ENCODE results near the gene PNPLA6. TPM values are rescaled to one million over a fixed set of nuclear protein-coding genes. Genes with fewer than 3 reads are reported as not detected.

Gene PNPLA6
- total and polyA plus RNA-seq, 9 of the 15 experiments (the other 6 are each of a cell fraction or from before 2014, with no cell fraction given): 0.07 to 30.2 (median 8.3) TPM

DNA sequence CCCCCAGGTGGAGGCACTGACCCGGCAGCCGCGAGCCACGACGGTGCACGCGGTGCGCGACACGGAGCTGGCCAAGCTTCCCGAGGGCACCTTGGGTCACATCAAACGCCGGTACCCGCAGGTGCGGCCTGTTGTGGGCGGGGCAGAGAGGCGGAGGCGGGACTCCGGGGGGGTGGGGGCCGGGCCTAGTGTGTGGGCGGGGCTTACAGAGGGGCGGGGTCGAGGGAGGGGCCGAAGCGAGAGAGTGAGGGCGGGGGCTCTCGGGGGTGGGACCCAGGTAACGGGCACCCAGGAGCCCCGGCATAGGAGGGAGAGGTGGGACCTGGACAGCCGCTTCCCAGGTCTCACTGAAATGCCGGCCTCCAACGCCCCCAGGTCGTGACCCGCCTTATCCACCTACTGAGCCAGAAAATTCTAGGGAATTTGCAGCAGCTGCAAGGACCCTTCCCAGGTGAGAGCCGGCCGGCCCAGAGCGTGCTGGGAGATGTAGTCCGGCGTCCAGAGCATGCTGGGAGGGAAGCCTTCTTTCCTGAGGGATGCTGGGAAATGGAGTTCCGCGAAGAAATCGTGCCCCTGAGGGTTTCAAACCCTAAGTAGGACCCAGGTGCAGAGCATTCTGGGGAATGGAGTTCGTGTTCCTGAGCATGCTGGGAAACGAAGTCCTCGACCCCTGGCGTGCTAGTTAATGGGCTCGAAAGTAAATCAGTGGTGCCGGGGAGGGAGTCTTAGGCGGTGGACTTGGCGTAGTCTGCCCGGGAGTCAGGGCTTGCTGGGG, 15.7 kb downstream of the PNPLA6 start (continued):
- TF ChIP-seq ZNF175 (CRISPR knock-in tag; IDR thresholded peaks at IDR 0.05; ENCODE audit: low read depth) (0 out of 2 replicates have a peak, but pooled peaks have one; percentile 27), KLF1 (tag; IDR thresholded peaks at IDR 0.05) (0 out of 2 replicates have a peak, but pooled peaks have one; percentile 30), RFX1 (IDR thresholded peaks at IDR 0.05) (no peak), ZNF41 (CRISPR knock-in tag; conservative IDR thresholded peaks at IDR 0.05) (no peak), SMARCC2 (IDR thresholded peaks at IDR 0.05; ENCODE audit: low read depth) (no peak), TRIM28 (IDR thresholded peaks at IDR 0.05) (no peak), HDAC6 (IDR thresholded peaks at IDR 0.05; ENCODE audit: low read depth, low read length) (no peak), TEAD4 (IDR thresholded peaks at IDR 0.05; ENCODE audit: low read length) (peak; percentile 17; the same call in 1 of the 2 replicates), TEAD4 (CRISPR knock-in tag; IDR thresholded peaks at IDR 0.05; ENCODE audit: borderline replicate concordance) (no peak), GATAD2A (IDR thresholded peaks at IDR 0.05) (no peak), BACH1 (tag; IDR thresholded peaks at IDR 0.05) (no peak), ADNP (tag; IDR thresholded peaks at IDR 0.05) (no peak), ARHGAP35 (IDR thresholded peaks at IDR 0.05; ENCODE audit: partially characterized antibody) (no peak), ZBTB17 (CRISPR knock-in tag; IDR thresholded peaks at IDR 0.05) (no peak), CCAR2 (IDR thresholded peaks at IDR 0.05; ENCODE audit: low read depth, low read length) (no peak), ARNT (IDR thresholded peaks at IDR 0.05) (0 out of 4 replicates have a peak, but pooled peaks of 1 of the 2 experiments have one; percentile 75)
- TF ChIP-seq, protein P1, sequence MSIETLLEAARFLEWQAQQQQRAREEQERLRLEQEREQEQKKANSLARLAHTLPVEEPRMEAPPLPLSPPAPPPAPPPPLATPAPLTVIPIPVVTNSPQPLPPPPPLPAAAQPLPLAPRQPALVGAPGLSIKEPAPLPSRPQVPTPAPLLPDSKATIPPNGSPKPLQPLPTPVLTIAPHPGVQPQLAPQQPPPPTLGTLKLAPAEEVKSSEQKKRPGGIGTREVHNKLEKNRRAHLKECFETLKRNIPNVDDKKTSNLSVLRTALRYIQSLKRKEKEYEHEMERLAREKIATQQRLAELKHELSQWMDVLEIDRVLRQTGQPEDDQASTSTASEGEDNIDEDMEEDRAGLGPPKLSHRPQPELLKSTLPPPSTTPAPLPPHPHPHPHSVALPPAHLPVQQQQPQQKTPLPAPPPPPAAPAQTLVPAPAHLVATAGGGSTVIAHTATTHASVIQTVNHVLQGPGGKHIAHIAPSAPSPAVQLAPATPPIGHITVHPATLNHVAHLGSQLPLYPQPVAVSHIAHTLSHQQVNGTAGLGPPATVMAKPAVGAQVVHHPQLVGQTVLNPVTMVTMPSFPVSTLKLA (conservative IDR thresholded peaks at IDR 0.05): peak in 1 of 2 experiments; percentile 38; a peak in 2 of 4 replicates
- TF ChIP-seq, protein P2, sequence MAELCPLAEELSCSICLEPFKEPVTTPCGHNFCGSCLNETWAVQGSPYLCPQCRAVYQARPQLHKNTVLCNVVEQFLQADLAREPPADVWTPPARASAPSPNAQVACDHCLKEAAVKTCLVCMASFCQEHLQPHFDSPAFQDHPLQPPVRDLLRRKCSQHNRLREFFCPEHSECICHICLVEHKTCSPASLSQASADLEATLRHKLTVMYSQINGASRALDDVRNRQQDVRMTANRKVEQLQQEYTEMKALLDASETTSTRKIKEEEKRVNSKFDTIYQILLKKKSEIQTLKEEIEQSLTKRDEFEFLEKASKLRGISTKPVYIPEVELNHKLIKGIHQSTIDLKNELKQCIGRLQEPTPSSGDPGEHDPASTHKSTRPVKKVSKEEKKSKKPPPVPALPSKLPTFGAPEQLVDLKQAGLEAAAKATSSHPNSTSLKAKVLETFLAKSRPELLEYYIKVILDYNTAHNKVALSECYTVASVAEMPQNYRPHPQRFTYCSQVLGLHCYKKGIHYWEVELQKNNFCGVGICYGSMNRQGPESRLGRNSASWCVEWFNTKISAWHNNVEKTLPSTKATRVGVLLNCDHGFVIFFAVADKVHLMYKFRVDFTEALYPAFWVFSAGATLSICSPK (IDR thresholded peaks at IDR 0.05; ENCODE audit: borderline replicate concordance): no peak
- TF ChIP-seq, protein P3, sequence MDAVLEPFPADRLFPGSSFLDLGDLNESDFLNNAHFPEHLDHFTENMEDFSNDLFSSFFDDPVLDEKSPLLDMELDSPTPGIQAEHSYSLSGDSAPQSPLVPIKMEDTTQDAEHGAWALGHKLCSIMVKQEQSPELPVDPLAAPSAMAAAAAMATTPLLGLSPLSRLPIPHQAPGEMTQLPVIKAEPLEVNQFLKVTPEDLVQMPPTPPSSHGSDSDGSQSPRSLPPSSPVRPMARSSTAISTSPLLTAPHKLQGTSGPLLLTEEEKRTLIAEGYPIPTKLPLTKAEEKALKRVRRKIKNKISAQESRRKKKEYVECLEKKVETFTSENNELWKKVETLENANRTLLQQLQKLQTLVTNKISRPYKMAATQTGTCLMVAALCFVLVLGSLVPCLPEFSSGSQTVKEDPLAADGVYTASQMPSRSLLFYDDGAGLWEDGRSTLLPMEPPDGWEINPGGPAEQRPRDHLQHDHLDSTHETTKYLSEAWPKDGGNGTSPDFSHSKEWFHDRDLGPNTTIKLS (IDR thresholded peaks at IDR 0.05; ENCODE audit: borderline replicate concordance, low read depth): peak; percentile 90
- TF ChIP-seq, protein P4, sequence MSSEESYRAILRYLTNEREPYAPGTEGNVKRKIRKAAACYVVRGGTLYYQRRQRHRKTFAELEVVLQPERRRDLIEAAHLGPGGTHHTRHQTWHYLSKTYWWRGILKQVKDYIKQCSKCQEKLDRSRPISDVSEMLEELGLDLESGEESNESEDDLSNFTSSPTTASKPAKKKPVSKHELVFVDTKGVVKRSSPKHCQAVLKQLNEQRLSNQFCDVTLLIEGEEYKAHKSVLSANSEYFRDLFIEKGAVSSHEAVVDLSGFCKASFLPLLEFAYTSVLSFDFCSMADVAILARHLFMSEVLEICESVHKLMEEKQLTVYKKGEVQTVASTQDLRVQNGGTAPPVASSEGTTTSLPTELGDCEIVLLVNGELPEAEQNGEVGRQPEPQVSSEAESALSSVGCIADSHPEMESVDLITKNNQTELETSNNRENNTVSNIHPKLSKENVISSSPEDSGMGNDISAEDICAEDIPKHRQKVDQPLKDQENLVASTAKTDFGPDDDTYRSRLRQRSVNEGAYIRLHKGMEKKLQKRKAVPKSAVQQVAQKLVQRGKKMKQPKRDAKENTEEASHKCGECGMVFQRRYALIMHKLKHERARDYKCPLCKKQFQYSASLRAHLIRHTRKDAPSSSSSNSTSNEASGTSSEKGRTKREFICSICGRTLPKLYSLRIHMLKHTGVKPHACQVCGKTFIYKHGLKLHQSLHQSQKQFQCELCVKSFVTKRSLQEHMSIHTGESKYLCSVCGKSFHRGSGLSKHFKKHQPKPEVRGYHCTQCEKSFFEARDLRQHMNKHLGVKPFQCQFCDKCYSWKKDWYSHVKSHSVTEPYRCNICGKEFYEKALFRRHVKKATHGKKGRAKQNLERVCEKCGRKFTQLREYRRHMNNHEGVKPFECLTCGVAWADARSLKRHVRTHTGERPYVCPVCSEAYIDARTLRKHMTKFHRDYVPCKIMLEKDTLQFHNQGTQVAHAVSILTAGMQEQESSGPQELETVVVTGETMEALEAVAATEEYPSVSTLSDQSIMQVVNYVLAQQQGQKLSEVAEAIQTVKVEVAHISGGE (CRISPR knock-in tag; IDR thresholded peaks at IDR 0.05): peak in 1 of 3 experiments; percentile 61; a peak in 2 of 6 replicates
